SK-N-SH treated with all-trans-retinoic acid at 6 μM for 48 hours (cell line): ENCODE results near the gene SVIL.
"Not testable (repeated sequence)": the region's sequence is repeated elsewhere in the genome, so short reads cannot be mapped to it uniquely, and the experiment has no call there.

Experiments
- ARNTL ChIP-seq: fragments of 450-650 bp; formaldehyde crosslinking; IDR thresholded peaks from 2 replicates; pipeline ENCODE4 v1.5.0; 2020; ENCODE audit warnings: low read depth, mild to moderate bottlenecking, moderate library complexity, borderline replicate concordance
- ESRRG ChIP-seq: fragments of 250-450 bp; sonication (Bioruptor Pico); IDR thresholded peaks from 2 replicates; pipeline ENCODE4 v1.6.1; 2021; ENCODE audit warnings: mild to moderate bottlenecking
- GLIS3 ChIP-seq: fragments of 250-450 bp; sonication (Bioruptor Pico); IDR thresholded peaks from 2 replicates; pipeline ENCODE4 v1.5.0; 2020; ENCODE audit warnings: mild to moderate bottlenecking, moderate library complexity
- TOX ChIP-seq: fragments of 250-450 bp; sonication (Bioruptor Pico); IDR thresholded peaks from 2 replicates; pipeline ENCODE4 v1.8.0; 2021; ENCODE audit warnings: mild to moderate bottlenecking, moderate library complexity, borderline replicate concordance
- ZFP30 ChIP-seq: fragments of 450-650 bp; formaldehyde crosslinking; IDR thresholded peaks from 2 replicates; pipeline ENCODE4 v1.5.0; 2022; ENCODE audit warnings: mild to moderate bottlenecking, moderate library complexity
- ZNF565 ChIP-seq: fragments of 450-650 bp; formaldehyde crosslinking; conservative IDR thresholded peaks from 2 replicates; pipeline ENCODE4 v1.5.0; 2020; ENCODE audit warnings: low read depth, mild to moderate bottlenecking, moderate library complexity

DNA sequence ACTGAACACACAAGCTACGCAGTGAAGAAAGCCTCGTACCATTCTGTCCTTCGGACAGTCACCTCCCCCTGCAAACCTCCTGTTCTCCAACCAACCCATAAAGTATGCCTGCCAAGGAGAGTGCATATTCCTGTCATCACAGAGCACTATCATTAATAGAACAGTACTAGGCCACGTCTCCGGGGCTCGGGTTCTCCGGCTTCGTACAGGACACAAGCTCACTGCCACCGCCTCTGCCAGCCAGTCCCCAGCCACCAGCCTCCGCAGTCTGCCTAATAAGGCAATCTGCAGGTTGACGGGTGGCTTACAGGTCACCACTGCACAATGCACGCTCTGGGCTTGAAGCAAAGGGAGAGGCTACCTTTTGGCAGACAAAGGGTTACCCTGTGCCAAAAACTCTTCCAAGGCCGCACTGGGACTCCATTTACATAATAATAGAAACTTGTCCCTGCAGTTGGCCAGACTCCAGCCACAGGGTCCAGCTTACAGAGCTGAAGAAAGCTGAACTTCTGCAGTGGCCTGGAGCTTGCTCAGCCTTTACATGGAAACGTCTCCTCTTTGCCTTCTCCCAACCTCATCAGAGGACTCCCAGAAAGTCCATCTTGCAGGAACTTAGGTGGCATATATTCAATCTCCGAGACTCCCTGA lies 47.5 kb downstream of the SVIL start:
- TF ChIP-seq ESRRG; ZNF565; GLIS3; ZFP30 (CRISPR knock-in tag); ARNTL (CRISPR knock-in tag); TOX: not testable (repeated sequence)
